ENCODE results near the gene EIF3B.
A peak's percentile ranks its signal among the peaks of the same experiment; 100 is the strongest.
"Not testable (repeated sequence)": the region's sequence is repeated elsewhere in the genome, so short reads cannot be mapped to it uniquely, and the experiment has no call there.

EIF3B gene

DNA sequence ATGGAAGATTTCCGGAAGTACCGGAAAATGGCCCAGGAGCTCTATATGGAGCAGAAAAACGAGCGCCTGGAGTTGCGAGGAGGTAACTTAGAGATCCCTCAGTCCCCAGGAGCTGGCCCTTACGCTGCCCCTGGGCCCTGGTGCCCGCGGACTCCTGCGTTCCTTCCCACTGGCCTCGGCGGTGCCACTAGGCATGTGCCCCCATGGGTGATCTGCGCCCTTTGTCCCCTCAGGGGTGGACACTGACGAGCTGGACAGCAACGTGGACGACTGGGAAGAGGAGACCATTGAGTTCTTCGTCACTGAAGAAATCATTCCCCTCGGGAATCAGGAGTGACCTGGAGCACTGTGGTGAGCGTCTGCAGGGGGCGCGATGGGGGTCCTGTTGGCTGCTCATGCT lies 24.5 kb downstream of the EIF3B start:
- no peak for DNase-seq

- DNase-seq, result no peak
These were observed 25.3 kb downstream of the EIF3B start for GRCh38 chr7:2379821-2380450.

GRCh38 chr7:2380461-2380860 lies 25.8 kb downstream of the EIF3B start:
- DNase-seq, result no peak

- no peak for DNase-seq
These were observed 26.6 kb downstream of the EIF3B start for GRCh38 chr7:2381227-2381626.

DNA sequence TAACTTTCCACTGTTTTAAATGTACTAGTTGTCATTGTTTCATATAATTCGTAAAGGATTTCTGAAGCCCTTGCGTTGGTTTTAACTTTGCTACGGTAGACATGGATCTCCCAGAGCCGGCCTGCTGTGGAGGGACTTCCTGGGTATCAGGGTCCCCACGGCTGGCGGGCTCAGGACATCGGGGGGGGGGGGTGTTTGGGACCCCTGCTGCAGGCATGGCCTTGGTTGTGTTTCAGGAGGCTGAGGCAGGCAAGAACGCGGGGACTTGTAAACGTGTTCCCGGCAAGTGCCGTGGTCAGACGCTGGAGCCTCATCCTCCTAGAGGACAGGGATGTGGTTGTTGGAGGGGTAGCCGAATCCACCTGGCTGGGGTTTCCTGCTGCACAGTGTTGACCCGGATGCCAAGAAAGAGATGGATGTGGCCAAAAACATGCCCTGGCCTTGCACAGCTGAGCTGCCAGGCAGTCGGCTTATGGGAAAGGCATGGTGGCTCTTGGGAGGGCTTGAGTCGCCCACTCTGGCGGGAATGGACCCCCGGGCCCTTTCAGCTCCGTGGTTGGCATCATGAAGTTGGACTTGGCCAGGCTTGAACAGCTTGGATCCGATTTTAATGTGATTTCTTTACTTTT lies 27.4 kb downstream of the EIF3B start:
- no peak for DNase-seq

DNA sequence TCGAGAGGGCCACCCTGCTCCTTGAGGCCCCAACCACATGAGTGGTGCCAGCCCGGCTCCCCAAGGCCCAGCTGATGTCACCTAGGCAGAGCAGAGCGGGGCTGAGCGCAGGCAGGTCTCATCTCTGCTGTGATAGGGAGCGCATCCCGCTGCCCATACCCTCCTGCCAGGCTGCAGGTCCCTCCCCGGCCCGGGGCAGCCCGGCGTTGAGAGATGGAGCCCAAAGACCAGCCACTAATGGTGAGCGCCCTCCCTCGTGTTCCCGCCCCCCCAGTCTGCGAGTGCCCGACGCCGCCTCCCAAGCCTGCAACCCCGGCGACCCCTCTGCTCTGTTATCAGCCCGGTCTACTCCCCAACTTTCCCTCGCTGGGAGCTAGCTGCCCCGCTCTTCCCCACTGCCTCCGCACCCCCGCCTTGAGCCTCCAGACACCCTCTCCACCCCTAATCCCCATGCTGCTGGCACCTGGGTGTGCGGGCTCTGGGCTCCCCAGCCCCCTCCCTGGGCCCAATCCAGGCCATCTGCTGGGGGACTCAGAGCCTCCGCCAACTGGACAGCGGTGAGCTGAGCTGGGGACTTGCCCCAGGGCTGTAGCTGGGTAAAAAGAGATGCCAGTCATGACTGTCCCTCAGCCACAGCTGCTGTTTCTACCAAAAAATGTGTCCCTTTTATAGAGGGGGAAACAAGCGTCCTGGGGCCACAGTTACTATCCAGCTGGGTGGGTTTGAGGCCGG lies 29.1 kb downstream of the EIF3B start:
- DNase-seq, result no peak

- DNase-seq, result no peak
These were observed 30.0 kb downstream of the EIF3B start for GRCh38 chr7:2384354-2385243.

DNA sequence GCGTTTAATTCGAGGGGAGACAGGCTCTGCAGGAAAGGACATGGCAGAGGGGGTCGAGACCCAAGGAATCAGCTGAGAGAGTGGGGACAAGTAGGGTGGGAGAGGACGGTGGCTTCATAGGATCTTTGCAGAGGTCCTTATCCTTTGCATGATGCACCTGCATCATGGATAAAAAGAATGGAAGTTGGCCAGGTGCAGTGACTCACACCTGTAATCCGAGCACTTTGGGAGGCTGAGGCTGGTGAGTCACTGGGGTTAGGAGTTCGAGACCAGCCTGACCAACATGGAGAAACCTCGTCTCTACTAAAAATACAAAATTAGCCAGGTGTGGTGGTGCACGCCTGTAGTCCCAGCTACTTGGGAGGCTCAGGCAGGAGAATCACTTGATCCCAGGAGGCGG lies 31.5 kb downstream of the EIF3B start:
- not testable (repeated sequence) for DNase-seq

GRCh38 chr7:2386964-2387669 lies 32.5 kb downstream of the EIF3B start:
- DNase-seq, result no peak

DNA sequence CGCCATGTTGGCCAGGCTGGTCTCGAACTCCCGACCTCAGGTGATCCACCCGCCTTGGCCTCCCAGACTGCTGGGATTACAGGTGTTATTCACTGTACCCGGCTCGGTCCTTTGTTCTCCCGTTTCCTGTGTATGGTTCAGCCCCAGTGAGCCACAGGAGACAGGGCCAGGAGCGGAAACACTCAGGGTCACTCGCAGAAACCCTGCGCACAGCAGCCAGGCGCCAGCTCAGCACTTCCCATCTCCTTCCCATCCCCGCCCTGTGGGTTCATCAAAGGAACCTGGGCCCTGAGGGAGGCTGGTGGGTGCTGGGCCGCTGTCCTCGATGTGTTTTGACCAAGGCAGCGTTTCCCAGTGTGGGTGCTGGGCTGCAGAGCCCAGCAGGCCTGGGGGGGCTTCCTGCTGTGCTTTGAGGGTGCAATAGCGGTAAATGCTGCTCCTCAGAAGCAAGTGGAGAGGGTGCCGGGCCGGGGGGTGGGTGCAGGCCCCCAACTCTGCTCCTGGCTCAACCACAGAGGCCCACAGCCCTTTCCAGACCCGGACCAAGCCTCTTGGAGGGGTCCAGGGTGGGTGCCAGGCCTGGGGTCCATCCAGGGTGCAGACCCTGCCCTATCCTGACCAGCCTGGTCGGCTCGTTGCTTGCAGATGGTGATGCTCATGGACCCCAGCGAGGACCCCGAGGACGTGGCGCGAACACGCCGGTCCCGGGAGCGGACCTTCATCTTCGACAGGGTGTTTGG lies 33.4 kb downstream of the EIF3B start:
- no peak for DNase-seq

- no peak for DNase-seq
These were observed 34.0 kb downstream of the EIF3B start for GRCh38 chr7:2388637-2388954.

GRCh38 chr7:2390020-2390816 lies 35.6 kb downstream of the EIF3B start:
- DNase-seq, result not testable (repeated sequence)

DNA sequence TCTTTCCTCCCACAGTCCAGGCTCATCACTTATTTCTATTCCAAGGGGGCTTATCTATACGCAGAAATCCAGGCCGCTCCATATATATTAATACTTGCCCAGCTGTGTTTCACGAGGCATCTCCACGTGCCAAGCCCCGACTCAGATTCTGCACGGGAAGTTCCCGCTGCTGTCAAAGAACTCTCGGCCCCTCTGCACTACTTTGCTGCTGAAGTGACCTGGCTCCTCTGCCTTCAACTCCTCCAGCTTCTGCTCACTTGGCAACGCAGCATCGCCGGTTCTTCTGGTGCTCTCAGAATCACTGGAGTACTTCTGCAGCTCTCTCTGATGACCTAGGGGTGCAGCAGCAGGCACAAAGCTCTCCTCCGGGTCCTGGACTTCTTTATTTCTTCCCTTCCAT lies 39.1 kb downstream of the EIF3B start:
- DNase-seq, result no peak

- no peak for DNase-seq
These were observed 40.0 kb downstream of the EIF3B start for GRCh38 chr7:2394566-2395082.

- no peak for DNase-seq
These were observed 43.9 kb downstream of the EIF3B start for GRCh38 chr7:2398506-2398905.

DNA sequence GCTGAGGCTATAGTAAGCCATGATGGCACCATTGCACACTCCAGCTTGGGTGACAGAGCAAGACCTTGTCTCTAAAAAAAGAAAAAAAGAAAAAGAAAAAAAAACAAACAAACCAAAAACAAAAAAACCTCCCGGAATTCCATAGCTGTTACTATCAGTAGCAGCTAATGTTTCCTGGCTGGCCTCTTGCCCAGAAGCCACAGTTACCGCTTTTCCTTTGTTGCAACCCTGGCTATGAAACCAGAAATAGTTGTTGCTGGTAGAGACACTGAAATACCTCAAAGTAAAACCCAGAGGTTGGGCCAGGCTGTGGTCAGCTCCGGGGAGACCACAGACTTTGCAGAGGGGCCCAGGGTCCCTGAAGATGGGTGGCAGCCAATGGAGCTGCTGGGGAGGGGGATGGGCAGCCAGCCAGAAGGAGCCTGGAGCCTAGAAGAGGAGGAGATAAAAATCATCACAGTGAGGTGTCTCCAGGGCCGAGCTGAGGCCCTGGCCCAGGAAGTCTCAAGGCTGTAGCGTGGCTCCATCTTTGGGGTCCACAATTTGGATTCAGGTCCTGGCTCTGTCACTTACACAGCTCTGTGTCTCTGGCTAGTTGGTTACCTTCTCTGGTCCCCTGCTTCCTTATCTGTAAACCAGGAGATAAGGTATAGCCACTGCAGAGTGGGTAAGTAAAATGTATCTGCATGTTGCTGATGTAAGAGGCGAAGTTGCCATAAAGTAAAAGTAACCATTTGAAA lies 45.4 kb downstream of the EIF3B start:
- peak; percentile 24 for DNase-seq

DNA sequence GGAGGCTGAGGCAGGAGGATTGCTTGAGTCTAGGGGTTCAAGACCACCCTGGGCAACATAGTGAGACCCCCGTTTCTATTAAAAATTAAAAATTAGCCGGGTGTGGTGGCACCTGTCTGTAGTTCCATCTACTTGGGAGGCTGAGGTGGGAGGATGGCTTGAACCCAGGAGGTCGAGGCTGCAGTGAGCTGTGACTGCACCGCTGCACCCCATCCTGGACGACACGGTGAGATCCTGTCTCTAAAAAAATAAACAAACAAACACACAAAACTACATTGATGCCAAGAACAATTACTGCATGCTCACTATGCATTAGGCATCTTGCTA lies 48.0 kb downstream of the EIF3B start:
- no peak for DNase-seq

DNA sequence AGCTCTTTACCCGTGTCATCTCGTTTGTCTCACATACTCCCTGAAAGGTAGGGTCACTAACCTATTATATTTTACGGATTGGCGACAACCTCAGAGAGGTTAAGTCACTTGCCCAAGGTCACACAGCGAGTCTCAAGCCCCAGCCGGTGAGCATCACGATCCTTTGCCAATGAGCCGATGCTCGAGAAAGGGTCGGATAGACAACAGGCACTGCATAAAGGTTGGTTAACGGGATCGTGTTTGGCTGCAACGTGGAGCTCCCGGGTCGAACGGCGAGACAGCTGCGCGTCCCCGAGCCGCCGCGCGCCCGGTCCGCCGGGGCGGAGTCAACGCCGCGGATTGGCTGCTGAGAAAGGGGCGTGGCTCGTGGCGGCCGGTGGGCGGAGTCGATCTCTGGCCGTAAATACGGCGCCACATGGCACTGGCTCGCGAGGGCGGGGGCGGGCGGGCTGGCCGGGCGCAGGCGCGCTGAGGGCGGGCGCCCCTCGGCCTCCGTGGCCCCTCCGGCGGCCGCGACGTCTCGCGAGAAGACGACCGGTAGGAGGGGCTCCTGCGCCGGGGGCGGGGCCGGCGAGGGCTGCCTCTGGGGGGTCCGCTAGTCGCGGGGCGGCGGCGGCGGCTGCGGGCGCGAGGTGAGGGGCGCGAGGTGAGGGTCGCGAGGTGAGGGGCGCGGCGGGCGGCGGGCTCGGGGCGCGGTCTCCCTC lies 48.5 kb downstream of the EIF3B start, which contains the start of gene CHST12:
TSS of gene CHST12 (plus strand) at position 598 of the 704 bp plus-strand sequence. CDS start 29,029 bp downstream, outside the sequence.
- DNase-seq, result peak; percentile 96

Data from CD4-positive, alpha-beta T cell treated with Interleukin-15 for 1 hour (primary cell).